Endothelial cell (in vitro differentiated cells): ENCODE data around the gene MOV10L1. TPM values are rescaled to one million over a fixed set of nuclear protein-coding genes. Genes with fewer than 3 reads are reported as not detected.
"Not testable (repeated sequence)": the region's sequence is repeated elsewhere in the genome, so short reads cannot be mapped to it uniquely, and the experiment has no call there.

Experiments used
- DNase-seq: peaks from one replicate; pipeline ENCODE4 v3.0.0; 2021; ENCODE audit warnings: low spot score
- H3K27ac Mint-ChIP-seq: one replicate; pipeline ENCODE4 v1.8.0; 2021; ENCODE audit warnings: mixed read lengths, inconsistent platforms; ENCODE audit not compliant: unreplicated experiment
- H3K27me3 Mint-ChIP-seq: one replicate; pipeline ENCODE4 v1.8.0; 2021; ENCODE audit warnings: mild to moderate bottlenecking, moderate library complexity, mixed read lengths, inconsistent platforms; ENCODE audit not compliant: unreplicated experiment
- H3K36me3 Mint-ChIP-seq: one replicate; pipeline ENCODE4 v1.8.0; 2021; ENCODE audit warnings: mild to moderate bottlenecking, low read depth, mixed read lengths, inconsistent platforms; ENCODE audit not compliant: unreplicated experiment
- H3K4me1 Mint-ChIP-seq: one replicate; pipeline ENCODE4 v1.8.0; 2021; ENCODE audit warnings: mild to moderate bottlenecking, mixed read lengths, inconsistent platforms; ENCODE audit not compliant: unreplicated experiment
- H3K4me3 Mint-ChIP-seq: one replicate; pipeline ENCODE4 v1.8.0; 2021; ENCODE audit warnings: mild to moderate bottlenecking, mixed read lengths, inconsistent platforms; ENCODE audit not compliant: unreplicated experiment
- H3K9me3 Mint-ChIP-seq: one replicate; pipeline ENCODE4 v1.8.0; 2021; ENCODE audit warnings: mixed read lengths, inconsistent platforms; ENCODE audit not compliant: unreplicated experiment
- CTCF ChIP-seq: fragments of 200-600 bp; sonication (generic); IDR thresholded peaks from one replicate; pipeline ENCODE4 v1.5.0; 2021; ENCODE audit warnings: antibody characterized with exemption; ENCODE audit not compliant: unreplicated experiment
- total RNA-seq: library from RNA; stranded (reverse); fragmentation: NEBNext Ultra II Directional; extraction: Animal tissue kit (Norgen Biotek cat#: 25700); gene quantifications from one replicate; pipeline ENCODE4 v1.2.1, GENCODE V29; 2021; ENCODE audit not compliant: unreplicated experiment

The MOV10L1 gene
- total RNA-seq, 1 donor from 2014 or later, result not detected

GRCh38 chr22:50084080-50084477, 5.7 kb upstream of the MOV10L1 start:
- H3K4me3 Mint-ChIP-seq, result no peak overlapping the region
- peaks cover 5% of the 10 kb centered on the region for H3K27me3 Mint-ChIP-seq
- no peak for DNase-seq
- H3K4me1 Mint-ChIP-seq, result peaks cover 5% of the 10 kb centered on the region
- peaks cover 6% of the 10 kb centered on the region for H3K9me3 Mint-ChIP-seq
- H3K36me3 Mint-ChIP-seq, result no peaks in the 10 kb centered on the region
- H3K27ac Mint-ChIP-seq, result no peak overlapping the region
- no peak for TF ChIP-seq CTCF

- DNase-seq, result no peak
- H3K27ac Mint-ChIP-seq, result no peak overlapping the region
- TF ChIP-seq CTCF, result no peak
- H3K36me3 Mint-ChIP-seq, result no peaks in the 10 kb centered on the region
- no peak overlapping the region for H3K4me3 Mint-ChIP-seq
- H3K9me3 Mint-ChIP-seq, result peaks cover 6% of the 10 kb centered on the region
- peaks cover 10% of the 10 kb centered on the region for H3K27me3 Mint-ChIP-seq
- H3K4me1 Mint-ChIP-seq, result peaks cover 5% of the 10 kb centered on the region
Observed at GRCh38 chr22:50084614-50085021, 5.2 kb upstream of the MOV10L1 start.

DNA sequence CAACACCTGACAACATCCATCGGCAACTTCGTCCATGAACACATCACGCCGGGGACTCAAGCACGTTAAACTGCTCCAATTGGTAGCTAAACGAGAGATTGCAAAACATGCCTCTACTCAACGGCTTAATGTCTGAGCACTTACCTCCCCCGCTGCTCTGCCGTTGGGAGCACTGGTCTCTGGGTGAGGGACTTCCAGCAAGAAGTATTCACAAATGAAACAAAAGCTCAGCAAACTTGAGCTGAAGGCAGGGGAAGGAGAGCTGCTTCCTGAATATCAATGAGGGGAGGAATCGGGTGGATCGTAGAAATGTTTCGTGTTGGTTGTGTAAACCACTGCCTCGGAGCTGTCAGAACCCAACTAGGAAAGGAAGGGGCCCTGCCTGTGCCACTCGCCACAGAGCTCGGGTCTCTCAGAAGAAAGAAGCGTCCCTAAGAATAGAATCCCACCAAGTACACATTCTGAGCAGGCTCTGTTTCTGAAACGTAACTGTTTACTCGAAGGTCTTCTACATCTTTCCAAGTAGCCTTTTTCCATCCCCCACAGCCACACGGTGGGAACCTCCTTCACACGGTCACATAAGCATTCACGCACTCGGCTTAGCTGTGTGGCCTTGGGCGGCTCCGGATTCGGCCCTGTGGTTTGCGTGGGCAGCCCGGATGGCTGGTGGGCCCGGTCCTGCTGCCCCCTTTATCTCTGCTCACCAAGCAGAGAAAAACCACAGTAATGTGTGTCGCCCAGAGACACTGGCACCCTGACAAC, 4.4 kb upstream of the MOV10L1 start, which contains the start of gene MLC1:
Gene MLC1 (minus strand): TSS at position 216 of the 762 bp plus-strand sequence. CDS start 524 bp downstream, outside the sequence.
- peaks cover 6% of the 10 kb centered on the region for H3K9me3 Mint-ChIP-seq
- TF ChIP-seq CTCF, result no peak
- H3K4me1 Mint-ChIP-seq, result peaks cover 5% of the 10 kb centered on the region
- H3K27ac Mint-ChIP-seq, result no peak within 1 kb of the TSS
- no peaks in the 10 kb centered on the region for H3K36me3 Mint-ChIP-seq
- no peak within 1 kb of the TSS for H3K4me3 Mint-ChIP-seq
- DNase-seq, result no peak
- H3K27me3 Mint-ChIP-seq, result peaks cover 10% of the 10 kb centered on the region

DNA sequence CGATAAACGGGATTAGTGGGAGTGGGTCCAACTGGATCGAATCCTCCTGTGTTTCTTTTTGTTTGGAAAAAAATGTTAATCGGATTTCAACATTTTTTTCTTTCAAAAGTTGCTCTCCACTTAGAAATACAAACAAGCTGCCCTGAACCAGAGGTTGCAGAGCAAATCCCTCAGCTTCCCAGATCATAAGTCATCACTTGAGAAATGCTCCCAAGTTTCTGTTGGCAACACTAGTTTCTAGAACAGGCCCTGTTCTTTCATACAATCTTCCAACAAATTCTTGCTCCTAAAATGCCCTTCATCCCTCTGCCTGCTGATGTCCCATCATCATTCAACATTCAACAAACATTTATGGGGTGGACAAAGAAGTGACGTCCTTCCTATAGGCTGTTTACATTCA, 3.3 kb upstream of the MOV10L1 start:
- no peak for DNase-seq
- peaks cover 10% of the 10 kb centered on the region for H3K27me3 Mint-ChIP-seq
- TF ChIP-seq CTCF, result no peak
- no peak overlapping the region for H3K4me3 Mint-ChIP-seq
- peaks cover 5% of the 10 kb centered on the region for H3K4me1 Mint-ChIP-seq
- H3K27ac Mint-ChIP-seq, result no peak overlapping the region
- H3K9me3 Mint-ChIP-seq, result peaks cover 6% of the 10 kb centered on the region
- no peaks in the 10 kb centered on the region for H3K36me3 Mint-ChIP-seq

DNA sequence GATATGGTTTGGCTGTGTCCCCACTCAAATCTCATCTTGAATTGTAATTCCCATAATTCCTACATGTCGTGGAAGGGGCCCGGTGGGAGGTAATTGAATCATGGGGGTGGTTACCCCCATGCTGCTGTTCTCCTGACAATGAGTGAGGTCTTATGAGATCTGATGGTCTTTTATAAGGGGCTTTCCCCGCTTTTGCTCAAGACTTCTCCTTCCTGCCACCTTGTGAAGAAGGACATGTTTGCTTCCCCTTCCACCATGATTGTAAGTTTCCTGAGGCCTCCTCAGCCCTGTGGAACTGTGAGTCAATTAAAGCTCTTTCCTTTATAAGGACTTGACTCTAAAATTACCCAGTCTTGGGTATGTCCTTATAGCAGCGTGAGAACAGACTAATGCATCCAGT, 2.8 kb upstream of the MOV10L1 start:
- not testable (repeated sequence) for H3K9me3 Mint-ChIP-seq, H3K27ac Mint-ChIP-seq, H3K4me3 Mint-ChIP-seq, DNase-seq, H3K27me3 Mint-ChIP-seq, H3K36me3 Mint-ChIP-seq, H3K4me1 Mint-ChIP-seq
